H1 (cell line): ENCODE data around the gene PDK2. TPM values are rescaled to one million over a fixed set of nuclear protein-coding genes. Genes with fewer than 3 reads are reported as not detected.

ENCODE experiments used
- HDAC2 ChIP-seq, 2 experiments: fragments of 300-600 bp in 1 of 2; sonication (generic) in 1 of 2; IDR thresholded peaks; 2 replicates each; pipeline ENCODE4 v1.6.1; 2011 to 2012; ENCODE audit warnings: low read depth in 2 of 2, low read length in 2 of 2, mild to moderate bottlenecking in 2 of 2, moderate library complexity in 2 of 2, borderline replicate concordance in 1 of 2, inconsistent platforms in 1 of 2
- TCF12 ChIP-seq: IDR thresholded peaks from 2 replicates; pipeline ENCODE4 v1.6.1; 2011; ENCODE audit warnings: low read depth, mild to moderate bottlenecking, low read length
- polyA plus RNA-seq, 7 experiments: library from polyadenylated mRNA; depleted of rRNA in 3 of 7; stranded (reverse) in 5 of 7; unstranded in 2 of 7; fragments of >200 nt in 5 of 7; fragments of 200-250 nt in 2 of 7; gene quantifications; 1 replicate in 5 of 7; 2 replicates in 1 of 7; 4 replicates in 1 of 7; pipeline versions ENCODE4 v1.2.1 to v1.2.3, GENCODE V29; 2011 to 2013; ENCODE audit warnings: missing spikeins in 2 of 7, mixed read lengths in 2 of 7
- total RNA-seq: library from RNA; stranded (reverse); fragmentation: NEBNext Ultra II Directional; extraction: Animal tissue kit (Norgen Biotek cat#: 25700); gene quantifications from 2 replicates; pipeline ENCODE4 v1.2.1, GENCODE V29; 2021

Gene PDK2
- total and polyA plus RNA-seq, 2 of the 8 experiments (the other 6 are each of a cell fraction or from before 2014, with no cell fraction given), result 18.3 to 121 TPM

DNA sequence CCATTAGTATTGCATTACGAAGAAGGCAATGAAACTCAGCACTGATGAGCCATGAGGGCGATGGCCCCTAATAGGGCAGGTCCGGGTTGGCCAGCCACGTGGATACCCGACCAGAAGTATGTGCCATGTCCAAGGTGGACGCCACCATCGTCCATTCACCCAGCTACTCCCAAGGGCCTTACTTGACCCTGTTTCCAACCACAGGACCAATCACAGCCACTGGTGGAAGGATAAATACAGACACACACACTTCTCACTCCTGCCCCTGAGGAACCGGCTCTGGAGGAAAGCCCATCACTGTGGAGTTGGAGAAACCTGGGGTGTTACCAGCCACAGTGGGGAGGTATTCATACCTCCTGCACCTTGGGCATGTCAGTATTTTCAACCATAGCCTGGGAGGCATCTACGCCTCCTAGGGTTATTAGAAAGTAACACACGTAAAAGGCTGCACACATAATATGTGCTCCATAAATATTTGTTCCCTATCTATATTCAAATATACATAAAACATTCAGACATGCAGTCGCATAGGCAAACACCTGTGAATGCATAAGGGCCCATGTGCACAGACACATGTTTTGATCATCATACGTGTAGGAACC lies 44.6 kb upstream of the PDK2 start (continued):
- TF ChIP-seq HDAC2 (IDR thresholded peaks at IDR 0.05; ENCODE audit: borderline replicate concordance in 1 of 2, low read depth in 2 of 2, low read length in 2 of 2), result no peak
- TF ChIP-seq TCF12, result no peak
